ENCODE measurements around the gene PAWR.
"Not testable (repeated sequence)": the region's sequence is repeated elsewhere in the genome, so short reads cannot be mapped to it uniquely, and the experiment has no call there.

Gene PAWR

DNA sequence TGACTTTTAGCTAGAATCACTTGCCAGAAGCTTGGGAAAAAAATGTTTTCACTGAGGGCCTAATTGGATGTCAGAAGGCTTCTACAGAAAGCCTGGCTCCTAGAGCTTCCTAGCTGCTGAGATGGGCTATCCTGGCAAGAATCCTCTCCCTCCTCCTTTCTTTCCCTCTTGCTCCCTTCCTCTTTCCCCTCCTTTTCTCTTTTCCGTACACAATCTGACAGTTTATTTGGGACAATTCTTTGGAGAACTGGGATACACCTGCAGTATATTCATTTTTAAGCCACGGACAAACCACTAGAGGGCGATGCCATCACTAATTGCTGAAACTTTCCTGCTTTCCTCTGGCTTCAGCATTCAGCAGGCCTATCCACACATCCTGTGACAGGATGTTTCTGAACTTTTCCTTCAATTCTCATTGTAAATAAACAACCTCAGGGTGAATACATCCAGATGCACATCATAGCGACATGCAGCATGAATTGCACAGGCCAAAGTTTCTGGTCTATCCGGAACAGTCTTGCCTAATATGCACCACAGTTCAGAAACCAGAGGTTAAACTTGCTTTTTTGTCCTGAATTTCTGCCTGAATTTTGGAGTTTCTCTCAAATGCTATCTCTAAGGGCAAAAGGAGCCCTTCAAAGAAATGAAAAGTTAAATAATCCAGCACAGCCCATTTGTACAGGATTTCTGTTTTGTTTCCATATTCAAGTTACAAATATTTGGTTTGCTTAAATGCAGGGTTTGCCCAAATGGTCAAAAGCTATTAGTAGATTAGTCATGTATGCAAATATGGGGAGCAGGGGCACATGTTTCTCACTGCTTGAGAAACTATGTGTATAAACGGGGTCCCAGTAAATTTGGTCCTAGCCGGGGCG, 142.8 kb downstream of the PAWR start:
- peak in 1 of 2 experiments; percentile 8 for DNase-seq

DNA sequence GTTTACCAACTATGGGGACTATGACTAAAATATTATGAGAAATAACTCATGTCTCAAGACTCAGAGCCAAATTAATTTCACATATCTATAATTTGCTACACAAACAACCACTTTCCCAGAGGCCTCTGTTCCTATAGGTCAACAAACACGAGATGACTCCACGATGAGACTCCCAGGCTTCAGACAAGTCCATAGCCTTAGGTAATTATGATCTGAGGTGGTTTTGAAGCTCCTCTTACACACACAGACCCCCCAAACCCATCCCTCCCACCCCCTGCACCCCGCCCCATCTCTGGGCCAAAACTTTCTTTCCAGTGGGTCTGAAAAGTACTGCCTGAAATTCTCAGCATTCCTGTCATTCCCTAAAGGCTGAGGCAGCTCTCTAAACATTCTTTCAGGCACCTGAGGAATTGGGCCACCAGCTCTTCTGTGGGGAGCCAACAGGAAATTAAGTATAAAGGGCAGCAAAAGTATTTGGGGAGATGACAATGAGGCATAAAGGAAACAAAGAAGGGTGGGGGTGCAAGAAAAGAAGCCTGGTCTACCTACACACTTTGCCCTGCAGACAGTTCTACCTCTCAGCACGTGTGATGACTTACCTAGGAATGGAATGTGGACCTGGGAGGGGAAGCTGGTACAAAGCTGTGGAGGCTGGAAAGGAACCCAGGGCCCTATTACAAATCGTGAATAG, 143.6 kb downstream of the PAWR start:
- no peak for DNase-seq

DNA sequence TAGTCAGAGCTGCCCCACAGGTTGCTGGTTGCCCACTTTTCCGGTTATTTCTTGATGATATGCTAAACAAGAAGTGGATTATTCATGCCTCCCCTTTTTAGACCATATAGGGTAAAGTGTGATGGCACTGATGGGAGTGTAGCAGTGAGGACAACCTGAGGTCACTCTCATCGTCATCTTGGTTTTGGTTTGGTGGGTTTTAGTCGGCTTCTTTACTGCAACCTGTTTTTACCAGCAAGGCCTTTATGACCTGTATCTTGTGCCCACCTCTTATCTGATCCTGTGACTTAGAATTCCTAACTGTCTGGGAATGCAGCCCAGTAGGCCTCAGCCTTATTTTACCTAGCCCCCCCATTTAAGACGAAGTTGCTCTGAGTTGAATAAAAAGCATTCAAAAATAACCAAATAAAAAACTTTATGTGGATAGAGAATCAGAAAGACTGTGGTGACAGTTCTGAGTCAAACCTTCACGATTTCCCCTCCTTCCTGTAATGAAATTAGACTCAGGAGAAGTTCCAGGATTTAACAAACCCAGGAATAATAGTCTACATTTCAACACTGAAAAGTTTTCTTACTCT, 144.2 kb downstream of the PAWR start:
- DNase-seq: no peak

DNA sequence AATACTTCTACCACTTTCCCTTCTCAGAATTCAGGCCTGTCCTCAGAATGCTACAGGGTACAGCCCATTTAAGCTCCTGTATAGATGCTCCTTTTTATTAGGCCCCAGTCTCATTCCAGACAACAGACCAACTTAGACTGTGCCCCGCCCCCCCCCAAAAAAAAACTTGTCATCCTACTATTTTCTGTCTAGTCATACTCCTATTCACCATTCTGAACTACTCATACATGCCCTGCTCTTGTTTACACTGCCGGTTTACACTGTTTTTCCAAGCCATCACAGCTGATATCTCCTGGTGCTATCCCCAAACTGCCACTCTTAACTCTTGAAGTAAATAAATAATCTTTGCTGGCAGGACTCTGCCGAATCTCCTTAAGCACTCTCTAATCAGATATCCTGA, 146.3 kb downstream of the PAWR start:
- DNase-seq: not testable (repeated sequence)

DNA sequence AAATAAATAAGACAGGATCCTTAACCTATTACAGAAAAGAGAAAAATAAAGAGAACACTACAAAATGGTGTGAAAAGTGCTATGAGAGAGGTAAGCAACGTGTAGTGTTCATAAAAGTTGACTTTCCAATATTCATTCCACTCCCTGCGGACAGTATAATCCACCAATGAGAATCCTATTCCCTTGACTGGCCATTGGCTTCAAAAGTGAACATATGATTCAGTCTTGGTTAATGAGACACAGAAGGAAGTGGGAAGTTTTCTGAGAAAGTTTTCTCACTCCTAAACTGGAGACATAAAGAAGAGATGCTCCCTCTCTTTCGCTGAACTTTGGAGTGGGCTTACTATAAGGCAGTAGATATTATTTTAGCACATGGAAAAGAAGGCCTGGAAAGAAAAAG, 153.1 kb downstream of the PAWR start:
- no peak for DNase-seq

DNA sequence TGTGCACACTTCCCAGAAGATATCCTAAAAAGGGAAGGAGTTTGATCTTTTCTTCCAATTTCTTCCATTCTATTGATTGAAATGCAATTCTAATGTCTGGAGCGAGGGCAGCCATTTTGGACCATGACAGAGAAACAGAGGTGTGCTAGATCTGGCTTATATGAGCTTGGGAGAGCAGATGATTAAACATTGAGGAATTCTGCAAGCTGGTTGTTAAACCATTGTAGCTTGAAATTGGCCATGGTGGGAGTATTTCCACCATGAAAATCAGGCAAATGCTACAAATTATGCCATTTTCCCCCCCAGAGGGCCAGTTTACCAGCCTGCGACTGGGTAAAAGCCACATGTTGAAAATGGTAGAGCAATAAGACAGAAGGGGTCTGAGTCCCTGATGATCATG, 155.0 kb downstream of the PAWR start:
- no peak for DNase-seq
